GM19023 (cell line): ENCODE results near the gene TAGLN2.

ENCODE experiments used
- ATAC-seq: cut with Tn5 transposase; IDR thresholded peaks from one replicate; pipeline ENCODE4 v1.9.1; 2021; ENCODE audit warnings: mild to moderate bottlenecking, moderate library complexity; ENCODE audit not compliant: unreplicated experiment

The TAGLN2 gene

DNA sequence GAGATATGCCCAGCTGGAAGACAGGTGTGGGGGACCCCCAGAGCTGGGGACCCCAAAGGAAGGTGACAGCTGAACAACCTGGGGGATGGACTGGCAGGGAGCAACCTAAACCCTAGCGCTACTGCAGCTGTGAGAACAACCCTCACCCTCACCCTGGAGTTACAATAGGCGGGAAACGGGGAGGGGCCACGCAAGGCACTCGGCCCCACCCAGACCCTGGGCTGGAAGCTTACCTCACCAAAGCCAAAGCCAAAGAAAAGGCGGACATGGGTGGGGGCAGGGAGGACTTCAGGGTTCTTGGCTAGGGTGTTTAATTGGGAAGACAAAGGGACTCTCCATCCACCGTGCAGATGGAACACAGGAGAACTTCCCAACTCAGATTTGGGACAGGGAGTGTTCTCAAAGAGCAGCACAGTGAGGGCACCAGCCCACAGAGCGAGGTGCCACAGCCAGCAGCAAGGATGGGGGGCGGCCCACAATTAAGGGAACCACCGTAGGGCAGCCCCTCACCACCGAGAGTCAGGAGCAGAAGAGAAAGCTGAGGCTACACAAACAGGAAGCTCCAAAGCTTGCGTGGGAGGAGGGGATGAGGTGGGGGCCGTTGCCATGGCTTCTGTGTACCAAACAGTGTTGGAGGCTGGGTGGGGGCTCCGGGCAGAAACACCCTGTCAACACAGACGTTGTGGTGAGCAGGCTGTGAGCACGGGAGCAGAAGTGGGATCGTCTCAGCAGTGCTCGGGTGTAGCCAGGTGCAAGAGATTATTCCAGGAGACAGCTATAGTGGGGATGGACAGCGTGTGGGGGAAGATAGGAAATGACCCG lies 1.9 kb downstream of the TAGLN2 start:
- peak; percentile 25 for ATAC-seq

DNA sequence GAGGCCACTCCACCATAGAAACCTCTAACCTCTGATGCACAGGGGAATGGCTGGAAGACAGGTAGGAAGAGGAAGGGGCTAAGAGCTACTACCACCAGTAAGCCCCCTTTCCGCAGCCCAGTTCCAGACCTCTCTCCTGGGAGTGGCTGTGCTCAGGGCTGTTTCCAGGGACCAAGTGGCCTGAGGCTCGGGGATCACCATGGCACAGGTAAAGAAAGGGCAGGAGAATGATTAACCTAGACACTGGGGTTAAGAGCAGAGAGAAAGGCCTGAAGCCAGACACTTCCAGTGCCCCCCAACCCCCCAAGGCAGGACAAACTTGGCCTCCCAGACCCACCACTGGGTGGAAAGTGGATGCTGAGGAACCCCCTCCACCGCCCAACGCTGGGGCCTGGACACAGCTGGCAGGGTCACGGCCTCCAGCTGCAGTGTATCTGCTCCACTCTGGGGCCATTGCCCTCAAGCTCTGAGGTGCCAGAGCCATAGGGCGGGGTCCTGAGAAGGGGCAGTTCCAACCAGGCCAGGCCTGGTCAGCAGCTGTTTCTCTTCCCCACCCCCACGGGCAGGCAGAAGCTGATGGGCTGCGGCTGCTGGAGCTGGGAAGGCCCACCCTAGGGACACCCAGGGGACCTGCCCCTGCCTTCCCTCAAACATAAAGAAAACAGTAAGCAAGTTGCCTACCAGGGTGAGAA lies 2.6 kb downstream of the TAGLN2 start:
- ATAC-seq, result no peak

DNA sequence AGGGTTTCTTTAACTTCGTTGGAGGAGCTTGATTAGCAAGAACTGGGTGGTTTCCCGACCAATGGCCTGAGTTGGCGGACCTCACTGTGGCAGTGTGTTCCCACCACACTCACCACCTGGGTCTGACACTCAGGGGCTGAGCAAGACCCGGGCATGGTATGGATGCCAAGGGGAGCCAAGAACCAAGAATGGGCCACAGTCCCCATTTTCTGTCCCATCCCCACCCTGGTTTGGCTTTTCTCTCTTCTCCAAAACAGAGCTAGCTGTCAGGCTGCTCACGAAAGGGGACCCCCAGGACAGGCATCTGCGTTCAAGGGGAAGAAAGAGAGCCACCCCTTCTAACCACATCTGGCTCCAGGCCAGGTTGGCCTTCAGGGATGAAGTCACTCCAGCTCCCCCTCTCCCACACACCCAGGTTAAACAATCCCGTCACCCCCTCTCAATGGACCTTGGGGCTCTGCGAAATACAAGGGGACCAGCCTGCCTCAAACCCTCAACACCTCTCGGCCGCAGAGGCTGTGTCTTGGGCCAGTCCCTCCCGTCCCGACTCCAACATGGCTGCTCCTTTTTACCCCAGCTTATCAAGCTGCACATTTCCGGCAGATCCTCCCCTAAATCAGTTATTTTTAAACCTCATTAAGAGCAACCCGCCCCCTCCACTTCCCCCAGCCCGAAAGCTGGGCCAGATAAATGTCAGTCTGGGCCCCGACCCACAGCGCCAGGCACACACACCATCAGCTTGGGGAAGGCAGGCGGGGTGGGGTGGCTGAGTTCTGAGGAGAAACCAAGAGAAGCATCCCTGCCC lies 3.4 kb downstream of the TAGLN2 start:
- no peak for ATAC-seq

DNA sequence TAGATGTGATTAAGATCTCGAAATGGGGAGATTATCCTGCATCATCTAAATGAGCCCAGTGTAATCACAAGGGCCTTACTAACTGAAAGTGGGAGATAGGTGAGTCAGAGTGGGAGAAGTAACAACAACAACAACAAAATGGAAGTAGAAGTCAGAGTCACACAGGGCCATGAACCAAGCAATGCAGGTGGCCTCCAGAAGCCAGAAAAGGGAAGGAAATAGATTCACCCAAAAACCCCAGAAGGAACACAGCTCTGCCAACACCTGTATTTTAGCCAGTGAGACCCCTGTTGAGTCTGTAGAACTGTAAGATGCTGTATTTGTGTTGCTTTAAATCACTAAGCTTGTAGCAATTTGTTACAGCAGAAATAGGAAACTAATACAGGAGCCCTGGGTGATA lies 4.1 kb downstream of the TAGLN2 start:
- ATAC-seq, result peak; percentile 13

DNA sequence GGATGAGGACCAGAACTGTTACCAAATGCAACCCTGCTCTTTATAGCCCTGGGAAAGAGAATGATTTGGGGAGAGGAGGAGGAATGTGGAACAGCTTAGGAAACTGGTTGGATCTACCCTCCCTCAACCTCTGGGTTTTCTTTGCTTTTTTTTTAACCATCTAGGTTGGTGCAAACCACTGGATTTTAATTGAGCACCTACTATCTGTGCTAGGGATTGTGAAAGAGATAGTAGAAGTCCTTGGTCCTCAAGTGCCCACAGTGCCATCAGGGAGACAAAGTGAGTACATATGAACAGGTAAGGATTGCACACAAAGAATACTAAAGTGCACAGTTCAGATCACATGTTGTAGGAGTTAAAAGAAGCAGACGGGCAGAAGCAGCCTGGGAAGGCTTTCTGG lies 4.7 kb downstream of the TAGLN2 start:
- no peak for ATAC-seq

DNA sequence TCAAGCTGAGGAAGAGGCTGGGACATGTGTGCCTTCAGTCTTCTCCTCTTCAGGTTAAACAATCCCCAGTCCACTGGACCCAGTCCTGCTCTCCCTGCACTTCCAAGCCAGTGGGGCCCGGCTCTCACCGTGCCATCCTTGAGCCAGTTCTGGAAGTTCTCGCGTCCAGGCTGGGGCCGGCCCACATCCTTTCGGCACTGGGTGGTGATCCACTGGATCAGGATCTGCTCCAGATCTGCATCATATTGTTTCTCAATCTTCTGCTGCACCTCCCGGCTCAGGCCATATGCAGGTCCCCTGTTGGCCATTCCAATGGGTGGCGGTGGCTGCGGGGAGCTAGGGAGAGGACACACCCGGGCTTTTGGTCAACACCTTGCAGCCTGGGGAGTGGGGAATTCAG lies 5.1 kb downstream of the TAGLN2 start:
- no peak for ATAC-seq

DNA sequence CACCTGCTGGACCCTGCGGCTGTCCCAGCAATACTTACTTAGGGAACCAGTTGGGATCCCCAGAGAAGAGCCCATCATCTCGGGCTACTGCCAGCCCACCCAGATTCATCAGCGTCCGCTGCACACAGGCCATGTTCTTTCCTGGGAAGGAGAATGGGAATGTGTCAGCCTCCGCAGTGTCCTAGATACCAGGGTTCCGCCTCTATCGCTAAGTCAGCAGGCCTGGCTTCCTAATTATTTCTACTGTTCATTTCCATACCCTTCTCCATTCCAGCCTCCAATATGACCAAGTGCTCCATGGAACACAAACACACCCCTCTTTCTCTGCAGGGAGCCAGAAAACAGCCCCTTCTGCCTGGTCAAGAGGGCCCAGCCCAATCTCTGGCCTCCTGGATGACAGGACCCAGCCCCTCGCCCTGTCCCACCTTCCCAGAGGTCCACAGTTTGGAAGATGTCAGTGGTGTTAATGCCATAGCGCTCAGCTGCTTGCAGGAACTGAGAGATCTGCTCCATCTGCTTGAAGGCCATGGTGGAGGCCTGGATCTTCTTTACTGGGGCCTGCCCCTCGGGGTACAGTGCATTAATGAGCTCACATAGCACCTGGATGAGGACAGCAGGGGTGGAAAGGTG lies 6.0 kb downstream of the TAGLN2 start:
- ATAC-seq, result no peak

DNA sequence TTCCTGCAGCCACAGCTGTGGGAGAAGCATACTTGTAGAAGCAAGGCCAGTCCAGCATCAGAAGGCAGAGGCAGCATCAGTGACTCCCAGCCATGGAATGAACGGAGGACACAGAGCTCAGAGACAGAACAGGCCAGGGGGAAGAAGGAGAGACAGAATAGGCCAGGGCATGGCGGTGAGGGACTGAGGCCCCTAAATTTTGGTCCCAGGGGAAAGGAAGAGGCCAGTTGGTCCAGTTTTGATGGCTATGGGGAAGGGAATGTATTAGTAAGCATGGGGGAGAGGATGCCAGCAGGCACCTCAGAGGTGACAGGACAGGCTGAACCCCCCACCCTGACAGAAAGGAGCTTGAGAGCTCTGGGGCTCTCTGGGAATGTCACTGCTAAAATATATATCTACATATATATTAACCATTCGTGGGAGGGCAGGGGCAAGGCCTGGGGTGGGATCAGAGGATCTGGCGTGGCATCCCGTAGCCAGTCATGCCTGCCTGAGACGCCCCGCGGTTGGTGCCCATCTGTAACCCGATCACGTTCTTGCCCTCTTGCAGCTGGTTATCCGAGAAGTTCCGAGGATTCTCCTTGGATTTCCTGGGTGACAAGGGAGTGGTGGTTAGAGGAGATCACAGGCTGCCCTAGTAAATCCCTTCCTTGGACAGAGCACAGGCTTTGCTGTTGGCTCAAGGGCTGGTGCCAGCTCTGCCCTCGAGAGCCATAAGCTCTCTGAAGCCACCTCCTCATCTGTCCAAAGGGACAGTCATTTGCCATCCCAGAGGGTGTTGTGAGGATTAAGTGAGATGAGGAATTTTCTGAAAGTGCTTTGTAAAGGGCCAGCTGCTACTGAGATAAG lies 6.7 kb downstream of the TAGLN2 start:
- ATAC-seq, result no peak

DNA sequence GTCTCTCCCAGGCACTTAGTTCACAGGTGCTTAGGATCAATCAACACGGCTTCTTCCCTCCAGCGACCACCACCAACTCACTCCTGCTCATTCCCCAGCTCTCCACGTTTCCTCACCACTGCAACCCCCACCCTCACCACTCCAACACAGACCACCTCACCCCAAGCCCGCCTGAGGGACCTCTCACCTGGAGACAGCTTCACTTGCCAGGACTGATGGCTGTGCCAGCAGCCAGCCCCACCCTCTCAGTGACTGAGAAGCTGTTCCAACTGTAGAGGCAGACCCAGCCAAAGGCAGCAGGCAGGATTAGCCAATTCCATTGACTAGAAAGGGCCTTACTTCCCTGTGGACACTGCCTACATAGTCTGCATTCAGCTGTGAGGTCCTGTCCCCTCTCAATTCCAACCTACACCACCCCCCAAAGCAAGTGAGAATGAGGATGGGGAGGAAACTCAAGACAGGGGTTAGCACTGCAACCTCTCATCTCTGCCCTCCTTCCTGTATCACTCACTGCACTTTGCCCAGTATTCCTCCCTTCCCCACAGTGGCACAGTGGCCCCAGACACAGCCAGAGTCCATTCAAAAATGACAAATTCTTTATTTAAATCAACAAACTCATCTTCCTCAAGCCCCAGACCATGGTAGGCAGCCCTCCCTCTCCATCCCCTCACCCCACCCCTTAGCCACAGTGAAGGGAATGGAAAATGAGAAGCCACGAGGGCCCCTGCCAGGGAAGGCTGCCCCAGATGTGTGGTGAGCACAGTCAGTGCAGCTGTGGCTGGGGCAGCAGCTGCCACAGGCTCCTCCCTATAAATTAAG lies 7.6 kb downstream of the TAGLN2 start:
- no peak for ATAC-seq

DNA sequence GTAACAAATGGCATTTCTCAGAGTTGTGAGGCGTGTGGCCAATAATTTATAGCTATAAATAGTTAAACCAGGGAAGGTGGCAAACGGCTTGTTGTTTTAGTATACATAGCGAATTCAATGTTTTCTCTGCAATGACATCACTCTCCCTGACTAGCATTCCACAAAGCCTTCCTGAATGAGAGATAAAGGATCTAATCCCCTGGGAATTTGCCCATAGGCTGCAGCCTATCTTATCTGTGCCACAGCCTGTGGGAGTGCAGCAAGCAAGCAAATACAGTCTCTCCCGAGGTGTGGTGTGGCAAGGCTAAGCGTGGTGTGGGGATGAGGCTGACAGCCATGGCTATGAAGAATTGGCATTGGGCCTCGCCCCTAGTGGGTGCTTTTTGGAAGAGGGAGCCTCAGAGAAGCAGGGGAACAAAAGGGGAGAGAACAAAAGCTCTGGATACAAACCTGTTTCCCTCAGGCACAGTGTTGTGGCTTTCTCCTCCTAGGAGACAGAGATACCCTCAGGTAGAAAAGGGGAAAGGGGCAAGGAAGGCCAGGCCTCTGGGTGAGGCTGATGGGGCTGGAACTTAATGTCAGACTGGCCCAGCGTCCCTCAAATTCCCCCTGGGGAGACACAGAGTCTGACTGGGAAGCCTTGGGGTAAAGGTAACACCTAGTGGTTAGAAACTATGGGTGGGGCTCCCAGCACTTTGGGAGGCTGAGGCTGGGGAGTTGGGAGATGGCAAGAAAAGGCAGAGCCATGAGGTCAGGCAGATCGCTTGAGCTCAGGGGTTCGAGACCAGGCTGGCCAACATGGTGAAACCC lies 8.9 kb downstream of the TAGLN2 start:
- no peak for ATAC-seq

DNA sequence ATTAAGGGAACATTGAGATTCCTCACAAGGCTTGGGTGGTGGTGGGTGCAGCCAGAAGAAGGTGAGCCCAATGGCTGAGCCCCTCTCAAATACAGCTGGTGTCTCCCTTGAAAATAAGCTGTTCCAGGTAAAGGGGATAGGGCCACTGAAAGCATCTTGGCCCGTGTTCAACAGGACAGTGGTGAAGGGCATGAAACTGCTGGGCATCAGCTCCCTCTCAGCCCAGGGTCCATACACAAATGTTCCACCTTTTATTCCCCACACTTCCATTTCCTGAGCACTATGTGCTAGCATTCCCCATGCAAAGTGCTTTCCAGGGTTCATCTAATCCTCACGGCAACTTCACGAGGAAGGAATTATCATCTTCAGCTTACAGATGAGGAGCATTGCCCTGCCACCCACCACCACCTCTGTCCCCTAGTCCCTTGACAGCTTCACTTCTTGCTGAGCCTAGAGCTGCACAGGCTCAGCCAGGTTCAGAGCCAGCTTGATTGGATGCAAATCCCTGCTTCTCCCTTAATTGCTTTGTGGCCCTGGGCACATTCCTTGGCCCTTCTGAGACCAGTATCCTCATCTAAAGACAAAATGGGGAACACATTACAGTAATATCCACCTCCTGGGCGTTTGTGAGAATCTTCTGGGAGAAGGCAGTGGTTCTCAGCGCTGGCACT lies 9.6 kb downstream of the TAGLN2 start:
- no peak for ATAC-seq

DNA sequence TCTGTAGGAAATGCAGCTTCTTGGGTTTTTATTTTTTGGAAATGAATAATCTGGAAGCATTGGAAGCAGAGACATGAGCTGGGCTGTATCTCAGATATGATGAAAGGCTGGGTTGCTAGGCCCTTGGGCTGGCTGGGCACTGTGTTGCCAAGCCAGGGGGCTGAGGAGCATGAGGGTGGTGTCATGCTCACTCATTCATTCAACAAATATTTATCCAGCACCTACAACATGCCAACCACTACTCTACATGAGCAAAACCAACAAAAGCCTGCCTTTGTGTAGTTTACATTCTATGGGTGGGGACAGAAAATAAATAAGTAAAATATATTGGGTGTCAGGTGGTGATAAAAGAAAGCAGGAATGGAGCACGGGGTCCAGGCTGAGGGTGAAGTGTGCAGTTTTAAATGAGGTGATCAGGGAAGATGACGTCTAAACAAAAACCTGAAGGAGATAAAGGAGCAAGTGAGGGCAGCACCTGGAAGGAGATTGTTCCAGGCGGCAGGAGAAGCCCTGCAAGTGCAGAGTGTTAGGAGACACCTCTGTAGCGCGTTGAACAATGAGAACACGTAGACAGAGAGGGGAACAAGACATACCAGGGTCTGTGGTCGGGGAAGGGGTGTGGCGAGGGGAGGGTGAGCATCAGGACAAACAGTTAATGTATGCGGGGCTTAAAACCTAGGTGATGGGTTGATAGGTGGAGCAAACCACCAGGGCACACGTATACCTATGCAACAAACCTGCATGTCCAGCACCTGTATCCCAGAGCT lies 10.9 kb downstream of the TAGLN2 start:
- no peak for ATAC-seq

DNA sequence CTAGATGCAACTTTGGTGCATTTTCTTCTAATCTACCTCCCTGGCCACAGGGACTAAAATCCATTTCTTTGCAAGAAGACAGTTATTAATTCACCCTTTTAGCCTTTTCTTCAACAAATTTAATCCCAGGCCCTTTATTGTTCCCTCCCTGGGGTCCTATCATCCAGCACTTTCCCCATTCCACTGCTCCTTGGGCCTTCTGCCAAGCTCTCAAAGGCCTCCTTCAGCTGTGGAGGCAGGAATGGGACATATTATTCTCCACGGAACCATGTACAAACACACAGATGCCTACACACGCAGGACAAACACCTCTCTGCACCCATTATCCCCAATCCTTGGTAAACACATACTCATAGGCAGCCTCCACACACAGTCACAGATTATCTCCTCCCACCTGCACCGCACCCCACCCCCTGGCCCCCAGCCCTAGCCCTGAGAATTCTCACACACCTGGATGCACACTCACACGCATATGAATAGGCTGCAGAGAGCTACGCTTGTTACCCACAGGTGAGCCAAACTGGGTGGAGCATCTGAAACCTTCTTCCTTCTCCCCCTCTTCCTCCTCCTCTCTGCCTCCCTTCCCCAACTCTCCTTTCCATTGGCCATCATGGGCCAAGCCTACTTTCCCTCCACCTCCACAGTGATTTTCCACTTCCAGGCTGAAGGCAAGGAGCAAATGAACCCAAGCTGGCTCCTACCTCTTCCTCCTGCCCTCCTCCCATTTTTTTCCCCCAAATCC lies 11.7 kb downstream of the TAGLN2 start:
- ATAC-seq, result no peak

DNA sequence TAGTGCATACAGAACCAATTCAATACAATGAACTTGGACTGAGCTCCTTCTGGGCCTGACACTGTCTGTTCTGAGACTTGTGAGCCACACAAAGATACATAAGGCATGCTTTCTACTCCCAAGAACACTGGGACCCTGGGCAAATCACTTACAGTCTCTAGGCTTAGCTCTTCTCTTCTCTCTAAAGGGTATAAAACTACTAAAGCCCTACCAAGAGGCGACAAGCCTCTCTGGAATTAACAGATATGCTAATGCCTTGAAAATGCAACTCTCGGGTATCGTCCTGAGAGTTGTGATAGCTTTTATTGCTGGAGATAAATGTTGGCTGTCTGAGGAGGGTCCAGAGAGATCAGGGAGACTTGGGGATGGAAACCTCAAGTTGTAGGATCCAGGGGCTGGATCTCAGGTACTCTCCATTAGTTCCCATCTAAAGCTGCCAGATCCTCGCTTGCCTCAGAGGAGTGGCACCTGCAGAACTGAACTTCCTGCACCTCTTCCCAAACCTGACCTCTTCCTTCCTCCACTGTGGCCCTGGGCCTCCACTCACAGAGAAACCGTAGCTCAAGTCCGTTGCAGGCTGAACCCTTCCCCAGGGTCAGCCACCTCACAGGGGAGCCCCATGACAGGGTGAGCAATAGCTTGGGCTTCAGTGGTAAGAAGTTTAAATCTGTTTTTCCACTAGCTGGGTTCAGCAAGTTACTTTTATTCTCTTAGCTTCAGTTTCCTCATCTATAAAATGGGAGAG lies 13.8 kb downstream of the TAGLN2 start:
- ATAC-seq, result no peak

DNA sequence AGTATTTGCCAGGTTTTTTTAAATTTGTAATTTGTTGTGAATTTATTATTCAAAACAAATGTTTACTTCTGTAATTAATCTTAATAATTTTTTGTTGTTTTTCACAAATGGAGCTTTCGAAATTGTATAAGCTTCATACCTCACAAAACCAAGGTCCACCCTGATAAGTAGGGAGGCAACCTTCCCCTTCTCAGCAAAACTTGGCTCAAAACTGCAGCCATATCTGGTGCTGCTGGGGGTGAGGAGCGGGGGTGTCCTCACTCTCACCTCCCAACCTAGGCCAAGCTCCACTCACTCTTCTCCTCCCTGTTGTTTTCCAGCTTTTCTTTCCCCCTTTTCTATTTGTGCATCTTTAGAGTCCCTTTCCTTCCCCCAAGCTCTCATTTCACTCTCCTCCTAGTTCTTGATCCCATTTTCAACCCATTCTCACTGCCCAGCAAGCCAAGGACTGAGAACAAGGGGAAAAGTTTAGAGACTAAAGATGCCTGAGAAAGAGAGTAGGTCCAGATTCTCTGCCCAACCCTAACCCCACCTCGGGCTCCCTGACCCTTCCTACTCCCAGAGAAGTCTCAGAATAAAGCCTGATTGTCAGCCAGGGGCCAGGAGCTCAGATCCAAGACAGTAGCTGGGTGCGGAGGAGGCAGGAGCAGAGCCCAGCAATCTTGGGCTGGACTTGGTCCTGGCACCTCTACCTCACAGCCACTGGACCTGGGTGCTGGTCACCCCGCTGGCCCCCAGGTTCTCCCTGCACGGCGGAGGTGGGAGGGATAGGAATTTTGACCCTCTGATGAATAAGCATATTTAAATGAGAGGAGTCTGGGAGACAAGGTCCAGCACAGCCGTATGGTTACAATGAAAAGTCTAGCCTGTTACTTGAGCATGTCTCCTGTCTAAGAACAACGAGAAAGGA lies 17.0 kb downstream of the TAGLN2 start:
- no peak for ATAC-seq
